K562 (cell line): ENCODE data around the gene VWA8. TPM values are rescaled to one million over a fixed set of nuclear protein-coding genes. Genes with fewer than 3 reads are reported as not detected.

Source experiments
- ATAC-seq: fragments of 200-7000 bp; cut with Tn5 transposase; 3 replicates; pipeline ENCODE4 v1.9.1; 2020; ENCODE audit warnings: moderate library complexity
- BruUV-seq: library from RNA; stranded (reverse); fragments of 400-500 nt; replicated peaks from 2 replicates; lab custom pipeline; 2021; lab: Mats Ljungman, UMichigan
- CTCF ChIA-PET: fragments of 300-600 bp; formaldehyde crosslinking; extraction: SDS; loops from one replicate; lab custom pipeline; 2021; ENCODE audit warnings: low intra/inter-chr PET ratio; lab: Yijun Ruan, JAX
- POLR2A ChIA-PET: fragments of 300-600, 350-650 bp; sonication (Branson Sonifier 250); formaldehyde crosslinking; extraction: SDS; loops from one replicate; lab custom pipeline; 2021; ENCODE audit warnings: antibody characterized with exemption, inconsistent platforms; lab: Yijun Ruan, JAX
- DNase-seq, 4 experiments: peaks; one replicate each; pipeline versions ENCODE4 v3.0.0 to v3.0.0-alpha.2; 2011 to 2018; ENCODE audit warnings: low spot score in 3 of 4, mixed read lengths in 3 of 4; ENCODE audit errors: extremely low read depth in 1 of 4
- FAIRE-seq: peaks from 2 replicates; lab custom pipeline; 2011; peaks lifted over from hg19 to GRCh38; lab: Jason Lieb, UNC
- H2AFZ ChIP-seq: 2 replicates; pipeline ENCODE4 v1.6.0; 2011; ENCODE audit warnings: low read depth, low read length, control low read depth, inconsistent platforms
- H3K27ac ChIP-seq: fragments of 200-600 bp; 3 replicates; pipeline ENCODE4 v1.8.0; 2011; ENCODE audit warnings: low read depth, mild to moderate bottlenecking, control low read depth, inconsistent platforms, low read length, moderate library complexity, mixed read lengths; ENCODE audit errors: extremely low read depth
- H3K27me3 ChIP-seq, 2 experiments: fragments of 300-600 bp in 1 of 2; 2 replicates in 1 of 2; 3 replicates in 1 of 2; pipeline versions ENCODE4 v1.6.0 to v1.8.0; 2011; ENCODE audit warnings: inconsistent platforms in 2 of 2, low read length in 2 of 2, mild to moderate bottlenecking in 1 of 2, mixed read lengths in 1 of 2, moderate library complexity in 1 of 2; ENCODE audit not compliant: control insufficient read depth in 2 of 2, insufficient read depth in 2 of 2
- H3K36me3 ChIP-seq: fragments of 300-600 bp; 3 replicates; pipeline ENCODE4 v1.8.0; 2011; ENCODE audit warnings: mild to moderate bottlenecking, low read length, inconsistent platforms; ENCODE audit not compliant: control insufficient read depth, insufficient read depth
- H3K4me1 ChIP-seq, 2 experiments: fragments of 200-600 bp in 1 of 2; replicated peaks in 1 of 2; 2 replicates in 1 of 2; 3 replicates in 1 of 2; pipeline versions ENCODE4 v1.5.1 to v1.8.0; 2011; ENCODE audit warnings: inconsistent platforms in 2 of 2, low read length in 2 of 2, mild to moderate bottlenecking in 1 of 2, mixed read lengths in 1 of 2, moderate library complexity in 1 of 2; ENCODE audit not compliant: control insufficient read depth in 2 of 2, insufficient read depth in 2 of 2
- H3K4me2 ChIP-seq: 2 replicates; pipeline ENCODE4 v1.6.1; 2011; ENCODE audit warnings: low read length, control low read depth, inconsistent platforms, mixed read lengths; ENCODE audit not compliant: insufficient read depth
- H3K4me3 ChIP-seq: fragments of 200-600 bp; sonication (generic), shearing (Covaris generic); 2 replicates; pipeline ENCODE4 v1.5.1; 2016; ENCODE audit warnings: control low read depth, inconsistent platforms
- H3K79me2 ChIP-seq: fragments of 200-600 bp; 3 replicates; pipeline ENCODE4 v1.8.0; 2011; ENCODE audit warnings: low read length, inconsistent platforms; ENCODE audit not compliant: control insufficient read depth, insufficient read depth
- H3K9ac ChIP-seq, 2 experiments: 2 replicates each; pipeline versions ENCODE4 v1.6.0 to v1.6.1; 2011; ENCODE audit warnings: low read depth in 2 of 2, low read length in 2 of 2, control low read depth in 1 of 2, inconsistent platforms in 1 of 2, mild to moderate bottlenecking in 1 of 2, mixed read lengths in 1 of 2; ENCODE audit not compliant: insufficient read depth in 1 of 2
- H3K9me1 ChIP-seq: one replicate; pipeline ENCODE4 v1.6.0; 2011; ENCODE audit warnings: inconsistent platforms, mild to moderate bottlenecking, low read length, moderate library complexity; ENCODE audit not compliant: control insufficient read depth, insufficient read depth
- H3K9me3 ChIP-seq: replicated peaks from 2 replicates; pipeline ENCODE4 v1.5.1; 2011; ENCODE audit warnings: low read depth, low read length, inconsistent platforms; ENCODE audit not compliant: control insufficient read depth, insufficient read depth
- H4K20me1 ChIP-seq: replicated peaks from 2 replicates; pipeline ENCODE4 v1.6.1; 2011; ENCODE audit warnings: low read length, inconsistent platforms, mixed read lengths; ENCODE audit not compliant: control insufficient read depth, insufficient read depth
- CEBPB ChIP-seq: fragments of 450-650 bp; IDR thresholded peaks from 2 replicates; pipeline ENCODE4 v1.6.1; 2016; ENCODE audit warnings: missing genetic modification characterization, missing compliant biosample characterization
- DACH1 ChIP-seq: fragments of 450-650 bp; IDR thresholded peaks from 2 replicates; pipeline ENCODE4 v1.6.1; 2018; ENCODE audit not compliant: partially characterized antibody
- OTX1 ChIP-seq: fragments of 450-650 bp; formaldehyde crosslinking; IDR thresholded peaks from 2 replicates; pipeline ENCODE4 v1.4.0; 2022; ENCODE audit warnings: mild to moderate bottlenecking
- SIX5 ChIP-seq, 2 experiments: IDR thresholded peaks; 2 replicates each; pipeline ENCODE4 v1.6.1; 2011; ENCODE audit warnings: low read length in 2 of 2, borderline replicate concordance in 1 of 2, low read depth in 1 of 2, mild to moderate bottlenecking in 1 of 2, moderate library complexity in 1 of 2; ENCODE audit not compliant: insufficient read depth in 1 of 2
- SMARCA5 ChIP-seq: fragments of 450-650 bp; IDR thresholded peaks from 2 replicates; pipeline ENCODE4 v1.6.1; 2016
- ZBED1 ChIP-seq: IDR thresholded peaks from 2 replicates; pipeline ENCODE4 v1.6.1; 2014
- ZBTB26 ChIP-seq: fragments of 450-650 bp; formaldehyde crosslinking; IDR thresholded peaks from 2 replicates; pipeline ENCODE4 v1.4.0; 2022; ENCODE audit warnings: missing genetic modification characterization
- ZNF280A ChIP-seq: fragments of 450-650 bp; IDR thresholded peaks from 2 replicates; pipeline ENCODE4 v1.6.1; 2018; ENCODE audit warnings: mild to moderate bottlenecking, low read depth; ENCODE audit not compliant: partially characterized antibody
- in situ Hi-C: fragments of 300-500 bp; cut with MboI; formaldehyde crosslinking; loops from 4 replicates; pipeline ENCODE4 v1.15.0; 2018; ENCODE audit warnings: inconsistent platforms, mixed read lengths
- intact Hi-C: fragments of 100-400 bp; cut with micrococcal nuclease; formaldehyde crosslinking; loops from 2 replicates; pipeline ENCODE4 v1.14.2; 2022
- polyA plus RNA-seq, 8 experiments: library from polyadenylated mRNA; depleted of rRNA in 4 of 8; stranded (reverse) in 5 of 8; unstranded in 3 of 8; fragments of >200 nt; fragmentation: Nextera tagmentation in 2 of 8; fragmentation: Illumina TruSeq in 1 of 8; extraction: Ambion mirVana in 2 of 8; extraction: Trizol in 1 of 8; gene quantifications; 2 replicates each; pipeline versions ENCODE4 v1.2.1 to v1.2.3, GENCODE V29; 2011 to 2014; ENCODE audit warnings: inconsistent platforms in 1 of 8, missing spikeins in 1 of 8
- total RNA-seq, 7 experiments: library from RNA; depleted of rRNA in 6 of 7; stranded (reverse); fragments of >200 nt in 6 of 7; fragmentation: Illumina TruSeq in 2 of 7; extraction: Trizol in 2 of 7; gene quantifications; 2 replicates each; pipeline versions ENCODE4 v1.2.1 to v1.2.3, GENCODE V29; 2011 to 2021; ENCODE audit warnings: low replicate concordance in 1 of 7
- TF ChIP-seq, protein P1 (sequence below): sonication (generic); formaldehyde crosslinking; IDR thresholded peaks from 2 replicates; pipeline ENCODE4 v1.8.1; 2022; ENCODE audit warnings: missing genetic modification reagents

VWA8 gene
- total and polyA plus RNA-seq, 9 of the 15 experiments (the other 6 are each of a cell fraction or from before 2014, with no cell fraction given): 2.1 to 18.5 (median 13.3) TPM

DNA sequence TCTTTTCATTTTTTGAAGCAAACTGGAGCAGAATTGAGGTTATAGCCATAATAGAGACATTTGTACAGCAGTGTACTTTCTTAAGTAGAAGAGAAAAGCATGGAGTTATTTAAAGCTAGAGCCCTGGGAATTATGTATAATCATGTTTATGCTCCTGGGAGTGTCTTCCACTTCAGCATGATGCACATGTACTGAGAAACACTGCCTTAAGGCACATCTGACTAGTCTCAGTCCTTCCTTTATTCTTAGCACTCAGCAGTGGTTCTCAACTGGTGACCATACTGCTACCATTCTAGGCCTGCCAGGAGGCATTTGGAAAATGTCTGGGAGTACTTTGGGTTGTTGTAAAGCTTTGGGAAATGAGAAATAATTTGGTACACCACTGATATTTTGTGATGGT lies 45.8 kb downstream of the VWA8 start:
- no peak overlapping the region for H2AFZ ChIP-seq
- no peak for FAIRE-seq

More for the DNA sequence above, 45.8 kb downstream of the VWA8 start:
- peaks cover 0 to 17% of the 10 kb centered on the region in 2 experiments; a peak in 4 of 5 replicates for H3K4me1 ChIP-seq
- H3K27me3 ChIP-seq: no peaks in the 10 kb centered on the region
- no peaks in the 10 kb centered on the region for H4K20me1 ChIP-seq
- TF ChIP-seq ZNF280A (no peak), ZBTB26 (no peak), SMARCA5 (no peak), ZBED1 (no peak), SIX5 (IDR thresholded peaks at IDR 0.05; ENCODE audit: borderline replicate concordance in 1 of 2, insufficient read depth in 1 of 2, low read depth in 1 of 2, low read length in 2 of 2) (no peak), OTX1 (CRISPR knock-in tag) (no peak), CEBPB (tag) (no peak), DACH1 (no peak)
- TF ChIP-seq, protein P1, sequence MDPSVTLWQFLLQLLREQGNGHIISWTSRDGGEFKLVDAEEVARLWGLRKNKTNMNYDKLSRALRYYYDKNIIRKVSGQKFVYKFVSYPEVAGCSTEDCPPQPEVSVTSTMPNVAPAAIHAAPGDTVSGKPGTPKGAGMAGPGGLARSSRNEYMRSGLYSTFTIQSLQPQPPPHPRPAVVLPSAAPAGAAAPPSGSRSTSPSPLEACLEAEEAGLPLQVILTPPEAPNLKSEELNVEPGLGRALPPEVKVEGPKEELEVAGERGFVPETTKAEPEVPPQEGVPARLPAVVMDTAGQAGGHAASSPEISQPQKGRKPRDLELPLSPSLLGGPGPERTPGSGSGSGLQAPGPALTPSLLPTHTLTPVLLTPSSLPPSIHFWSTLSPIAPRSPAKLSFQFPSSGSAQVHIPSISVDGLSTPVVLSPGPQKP (CRISPR knock-in tag): no peak
- POLR2A ChIA-PET: interaction anchor here (1.2 kb wide), 1 partner anchor 17 kb away, joined by 3 read pairs; no protein-coding TSS in a partner anchor
- intact Hi-C loops (loop anchor here (10.0 kb wide), 1 partner anchor 130 kb away; the partner anchor contains the start of gene DGKH), in situ Hi-C loops (no loop called here)
- no peaks in the 10 kb centered on the region for H3K9me1 ChIP-seq
- no peak overlapping the region for H3K9ac ChIP-seq
- H3K27ac ChIP-seq: no peak overlapping the region
- no peak overlapping the region for H3K4me2 ChIP-seq
- BruUV-seq: no TSS peak
- H3K4me3 ChIP-seq: no peak overlapping the region
- ATAC-seq: no peak
- no peak for DNase-seq
- H3K79me2 ChIP-seq: peaks cover 43% of the 10 kb centered on the region
- H3K36me3 ChIP-seq: peaks cover 3% of the 10 kb centered on the region; the same call in 2 of the 3 replicates
- H3K9me3 ChIP-seq: no peaks in the 10 kb centered on the region
- CTCF ChIA-PET: no interaction called here
